Activated naive CD4-positive, alpha-beta T cell treated with anti-CD3 and anti-CD28 coated beads, Interleukin-2, amount 50 U/mL, for 72 hours (primary cell): ENCODE data around the gene LGALS9C. TPM values are rescaled to one million over a fixed set of nuclear protein-coding genes. Genes with fewer than 3 reads are reported as not detected.
A peak's percentile ranks its signal among the peaks of the same experiment; 100 is the strongest.
"Not testable (repeated sequence)": the region's sequence is repeated elsewhere in the genome, so short reads cannot be mapped to it uniquely, and the experiment has no call there.

Source experiments
- ATAC-seq, 2 donors: fragments of 150-1000 bp; cut with Tn5 transposase; 2 replicates each; pipeline ENCODE4 v1.10.0; 2021; ENCODE audit warnings: mild to moderate bottlenecking in 2 of 2, moderate library complexity in 2 of 2
- DNase-seq, 2 donors: peaks; one replicate each; pipeline ENCODE4 v3.0.0; 2021 to 2022; ENCODE audit warnings: low spot score in 2 of 2
- H3K27ac Mint-ChIP-seq, 2 donors: one replicate each; pipeline ENCODE4 v1.8.0; 2022; ENCODE audit warnings: mild to moderate bottlenecking in 2 of 2, mixed read lengths in 2 of 2
- H3K36me3 Mint-ChIP-seq, 2 donors: one replicate each; pipeline ENCODE4 v1.8.0; 2022; ENCODE audit warnings: mixed read lengths in 2 of 2
- H3K9me3 Mint-ChIP-seq, 2 donors: one replicate each; pipeline ENCODE4 v1.8.0; 2022; ENCODE audit warnings: mixed read lengths in 2 of 2
- total RNA-seq, 2 donors: library from RNA; stranded (reverse); gene quantifications; one replicate each; pipeline ENCODE4 v1.2.3, GENCODE V29; 2022

The LGALS9C gene
- not detected for total RNA-seq

GRCh38 chr17:18476508-18477308, at the start of gene LGALS9C:
Gene LGALS9C (plus strand): TSS chr17:18476789. CDS start chr17:18476855, 66 bp downstream.
- H3K36me3 Mint-ChIP-seq, DNase-seq, H3K9me3 Mint-ChIP-seq: not testable (repeated sequence)
- peak; percentile 48 to 86 for ATAC-seq
- H3K27ac Mint-ChIP-seq = peak within 1 kb of the TSS; percentile 51 to 86

GRCh38 chr17:18432206-18432605, 44.4 kb upstream of the LGALS9C start:
- not testable (repeated sequence) for ATAC-seq, H3K27ac Mint-ChIP-seq, DNase-seq, H3K9me3 Mint-ChIP-seq, H3K36me3 Mint-ChIP-seq

- H3K9me3 Mint-ChIP-seq, H3K36me3 Mint-ChIP-seq, H3K27ac Mint-ChIP-seq, DNase-seq, ATAC-seq: not testable (repeated sequence)
Observed at GRCh38 chr17:18439465-18439870, 37.1 kb upstream of the LGALS9C start.

GRCh38 chr17:18442093-18442492, 34.5 kb upstream of the LGALS9C start:
- DNase-seq = peak in 1 of 2 donors; percentile 38
- not testable (repeated sequence) for H3K36me3 Mint-ChIP-seq, H3K27ac Mint-ChIP-seq, H3K9me3 Mint-ChIP-seq
- ATAC-seq = peak; percentile 53 to 56

GRCh38 chr17:18442532-18442931, 34.1 kb upstream of the LGALS9C start:
- peak in 1 of 2 donors; percentile 16 for ATAC-seq
- not testable (repeated sequence) for H3K27ac Mint-ChIP-seq, H3K36me3 Mint-ChIP-seq, DNase-seq, H3K9me3 Mint-ChIP-seq

- DNase-seq, ATAC-seq, H3K36me3 Mint-ChIP-seq, H3K27ac Mint-ChIP-seq, H3K9me3 Mint-ChIP-seq: not testable (repeated sequence)
Observed at GRCh38 chr17:18447476-18448205, 28.9 kb upstream of the LGALS9C start.

GRCh38 chr17:18448311-18448710, 28.3 kb upstream of the LGALS9C start:
- ATAC-seq, H3K36me3 Mint-ChIP-seq, DNase-seq, H3K9me3 Mint-ChIP-seq, H3K27ac Mint-ChIP-seq: not testable (repeated sequence)

- not testable (repeated sequence) for H3K27ac Mint-ChIP-seq, H3K36me3 Mint-ChIP-seq, DNase-seq, H3K9me3 Mint-ChIP-seq, ATAC-seq
Observed at GRCh38 chr17:18449833-18450232, 26.8 kb upstream of the LGALS9C start.

- not testable (repeated sequence) for H3K36me3 Mint-ChIP-seq, ATAC-seq, H3K27ac Mint-ChIP-seq, DNase-seq, H3K9me3 Mint-ChIP-seq
Observed at GRCh38 chr17:18450998-18451397, 25.6 kb upstream of the LGALS9C start.

GRCh38 chr17:18451969-18452368, 24.6 kb upstream of the LGALS9C start:
- DNase-seq = not testable (repeated sequence)

GRCh38 chr17:18459035-18459434, 17.6 kb upstream of the LGALS9C start:
- not testable (repeated sequence) for ATAC-seq, H3K27ac Mint-ChIP-seq, H3K9me3 Mint-ChIP-seq, DNase-seq, H3K36me3 Mint-ChIP-seq

More at GRCh38 chr17:18451969-18452368, 24.6 kb upstream of the LGALS9C start:
- not testable (repeated sequence) for ATAC-seq, H3K9me3 Mint-ChIP-seq, H3K36me3 Mint-ChIP-seq, H3K27ac Mint-ChIP-seq

- not testable (repeated sequence) for H3K27ac Mint-ChIP-seq, H3K9me3 Mint-ChIP-seq, DNase-seq
Observed at GRCh38 chr17:18463831-18464502, 12.6 kb upstream of the LGALS9C start.

GRCh38 chr17:18466250-18466983, 10.2 kb upstream of the LGALS9C start:
- not testable (repeated sequence) for H3K27ac Mint-ChIP-seq, H3K9me3 Mint-ChIP-seq, ATAC-seq, DNase-seq, H3K36me3 Mint-ChIP-seq

More at GRCh38 chr17:18463831-18464502, 12.6 kb upstream of the LGALS9C start:
- not testable (repeated sequence) for H3K36me3 Mint-ChIP-seq, ATAC-seq

- H3K9me3 Mint-ChIP-seq, H3K27ac Mint-ChIP-seq, ATAC-seq, H3K36me3 Mint-ChIP-seq, DNase-seq: not testable (repeated sequence)
Observed at GRCh38 chr17:18467001-18467400, 9.6 kb upstream of the LGALS9C start.

GRCh38 chr17:18468472-18469171, 8.0 kb upstream of the LGALS9C start:
- DNase-seq, ATAC-seq, H3K36me3 Mint-ChIP-seq, H3K9me3 Mint-ChIP-seq, H3K27ac Mint-ChIP-seq: not testable (repeated sequence)

- H3K9me3 Mint-ChIP-seq = not testable (repeated sequence)
Observed at GRCh38 chr17:18469837-18470236, 6.8 kb upstream of the LGALS9C start.

More at GRCh38 chr17:18469837-18470236, 6.8 kb upstream of the LGALS9C start:
- not testable (repeated sequence) for H3K36me3 Mint-ChIP-seq, DNase-seq, H3K27ac Mint-ChIP-seq, ATAC-seq
